Cardiac fibroblast (primary cell): Measurements from ENCODE around the gene ZNRF1.
A peak's percentile ranks its signal among the peaks of the same experiment; 100 is the strongest.

Experiments used
- DNase-seq, 2 donors: peaks; one replicate each; pipeline versions ENCODE4 v3.0.0 to v3.0.0-alpha.2; 2010; ENCODE audit warnings: low read depth in 2 of 2
- H3K4me3 ChIP-seq, 2 donors: replicated peaks in 1 of 2; 1 replicate in 1 of 2; 2 replicates in 1 of 2; pipeline ENCODE4 v1.5.1; 2011; ENCODE audit warnings: low read depth in 2 of 2, low read length in 2 of 2, mild to moderate bottlenecking in 2 of 2, moderate library complexity in 1 of 2
- CTCF ChIP-seq: IDR thresholded peaks from one replicate; pipeline ENCODE4 v1.5.1; 2011; ENCODE audit warnings: low read depth, mild to moderate bottlenecking, low read length, inconsistent platforms

The ZNRF1 gene

GRCh38 chr16:74998481-74999218, at the start of gene ZNRF1:
ZNRF1 (plus strand) TSS chr16:74999024; CDS start chr16:74999672, 648 bp downstream.
- peak; percentile 73 for TF ChIP-seq CTCF
- peak; percentile 78 to 87 for DNase-seq
- peak within 1 kb of the TSS; percentile 71 to 73 for H3K4me3 ChIP-seq

- H3K4me3 ChIP-seq: no peak overlapping the region
- DNase-seq: no peak
- TF ChIP-seq CTCF: no peak
These were observed 49.5 kb upstream of the ZNRF1 start for GRCh38 chr16:74949309-74949708.

GRCh38 chr16:74950511-74950910, 48.3 kb upstream of the ZNRF1 start:
- DNase-seq: no peak
- TF ChIP-seq CTCF: no peak
- no peak overlapping the region for H3K4me3 ChIP-seq

- no peak for TF ChIP-seq CTCF
- DNase-seq: no peak
- no peak overlapping the region for H3K4me3 ChIP-seq
These were observed 47.6 kb upstream of the ZNRF1 start for GRCh38 chr16:74951206-74951605.

- H3K4me3 ChIP-seq: no peak overlapping the region
- DNase-seq: no peak
- TF ChIP-seq CTCF: no peak
These were observed 47.1 kb upstream of the ZNRF1 start for GRCh38 chr16:74951681-74952080.

GRCh38 chr16:74954763-74955162, 44.1 kb upstream of the ZNRF1 start:
- H3K4me3 ChIP-seq: no peak overlapping the region
- DNase-seq: no peak
- no peak for TF ChIP-seq CTCF

GRCh38 chr16:74973304-74973703, 25.5 kb upstream of the ZNRF1 start:
- peak; percentile 3 for TF ChIP-seq CTCF
- DNase-seq: no peak
- H3K4me3 ChIP-seq: no peak overlapping the region
